Parathyroid adenoma (tissue), 2 donors: ENCODE results near the gene TSPAN7.

ENCODE experiments used
- H2AFZ ChIP-seq: fragments of 300-600 bp; sonication (generic); one replicate; pipeline ENCODE4 v1.7.0; 2017; ENCODE audit warnings: antibody characterized with exemption, mild to moderate bottlenecking
- H3K27ac ChIP-seq: fragments of 300-600 bp; sonication (generic); one replicate; pipeline ENCODE4 v1.7.0; 2017
- H3K27me3 ChIP-seq: fragments of 300-600 bp; sonication (generic); one replicate; pipeline ENCODE4 v1.7.0; 2017; ENCODE audit warnings: low read length; ENCODE audit not compliant: control insufficient read depth, insufficient read depth
- H3K36me3 ChIP-seq: fragments of 300-600 bp; sonication (generic); one replicate; pipeline ENCODE4 v1.7.0; 2017; ENCODE audit warnings: low read length; ENCODE audit not compliant: control insufficient read depth, insufficient read depth
- H3K4me1 ChIP-seq: fragments of 300-600 bp; sonication (generic); one replicate; pipeline ENCODE4 v1.7.0; 2017; ENCODE audit warnings: control low read depth
- H3K4me2 ChIP-seq: fragments of 300-600 bp; sonication (generic); one replicate; pipeline ENCODE4 v1.7.0; 2017; ENCODE audit warnings: low read length
- H3K4me3 ChIP-seq: fragments of 300-600 bp; sonication (generic); one replicate; pipeline ENCODE4 v1.7.0; 2017; ENCODE audit warnings: low read depth, low read length
- H3K79me2 ChIP-seq: fragments of 300-600 bp; sonication (generic); one replicate; pipeline ENCODE4 v1.7.0; 2017; ENCODE audit warnings: control low read depth
- H3K9ac ChIP-seq: fragments of 300-600 bp; sonication (generic); one replicate; pipeline ENCODE4 v1.7.0; 2017; ENCODE audit warnings: mild to moderate bottlenecking
- H3K9me3 ChIP-seq: fragments of 300-600 bp; sonication (generic); one replicate; pipeline ENCODE4 v1.7.0; 2017; ENCODE audit warnings: low read length; ENCODE audit not compliant: control insufficient read depth
- CTCF ChIP-seq: fragments of 300-600 bp; sonication (generic); IDR thresholded peaks from one replicate; pipeline ENCODE4 v1.7.0; 2017; ENCODE audit warnings: antibody characterized with exemption, mild to moderate bottlenecking
- donor health status: primary hyperparathyroidism.

TSPAN7 gene

GRCh38 chrX:38516196-38516774, 45.1 kb upstream of the TSPAN7 start:
- Histone ChIP-seq H3K9ac (no peak overlapping the region), H3K27ac (no peak overlapping the region), H3K79me2 (no peaks in the 10 kb centered on the region), H3K36me3 (no peaks in the 10 kb centered on the region), H3K27me3 (no peaks in the 10 kb centered on the region), H3K4me1 (no peaks in the 10 kb centered on the region), H2AFZ (no peak overlapping the region), H3K4me2 (no peak overlapping the region), H3K4me3 (no peak overlapping the region), H3K9me3 (no peaks in the 10 kb centered on the region)
- no peak for TF ChIP-seq CTCF

GRCh38 chrX:38519651-38520050, 41.7 kb upstream of the TSPAN7 start:
- TF ChIP-seq CTCF, result no peak
- H3K4me1 ChIP-seq, result no peaks in the 10 kb centered on the region
- no peaks in the 10 kb centered on the region for H3K27me3 ChIP-seq
- no peaks in the 10 kb centered on the region for H3K79me2 ChIP-seq
- H2AFZ ChIP-seq, result no peak overlapping the region
- H3K36me3 ChIP-seq, result no peaks in the 10 kb centered on the region
- H3K9ac ChIP-seq, result no peak overlapping the region
- H3K27ac ChIP-seq, result no peak overlapping the region
- H3K4me3 ChIP-seq, result no peak overlapping the region
- H3K9me3 ChIP-seq, result no peaks in the 10 kb centered on the region
- no peak overlapping the region for H3K4me2 ChIP-seq

- Histone ChIP-seq H3K4me2 (no peak overlapping the region), H3K27me3 (no peaks in the 10 kb centered on the region), H3K79me2 (no peaks in the 10 kb centered on the region), H3K9me3 (no peaks in the 10 kb centered on the region), H3K27ac (no peak overlapping the region), H3K9ac (no peak overlapping the region), H3K4me3 (no peak overlapping the region), H3K4me1 (no peaks in the 10 kb centered on the region), H3K36me3 (no peaks in the 10 kb centered on the region), H2AFZ (no peak overlapping the region)
- TF ChIP-seq CTCF, result no peak
These were observed 23.2 kb upstream of the TSPAN7 start for GRCh38 chrX:38538134-38538533.

GRCh38 chrX:38539748-38540147, 21.6 kb upstream of the TSPAN7 start:
- H3K4me3 ChIP-seq, result no peak overlapping the region
- H3K4me2 ChIP-seq, result no peak overlapping the region
- no peak for TF ChIP-seq CTCF
- no peak overlapping the region for H3K27ac ChIP-seq
- H3K27me3 ChIP-seq, result no peaks in the 10 kb centered on the region
- no peaks in the 10 kb centered on the region for H3K36me3 ChIP-seq
- H3K4me1 ChIP-seq, result no peaks in the 10 kb centered on the region
- no peaks in the 10 kb centered on the region for H3K9me3 ChIP-seq
- H3K79me2 ChIP-seq, result no peaks in the 10 kb centered on the region
- no peak overlapping the region for H2AFZ ChIP-seq
- H3K9ac ChIP-seq, result no peak overlapping the region

- Histone ChIP-seq H3K4me3 (no peak overlapping the region), H3K9ac (no peak overlapping the region), H3K4me1 (no peaks in the 10 kb centered on the region), H3K27ac (no peak overlapping the region), H3K4me2 (no peak overlapping the region), H2AFZ (no peak overlapping the region), H3K79me2 (no peaks in the 10 kb centered on the region), H3K9me3 (no peaks in the 10 kb centered on the region), H3K36me3 (no peaks in the 10 kb centered on the region), H3K27me3 (no peaks in the 10 kb centered on the region)
- no peak for TF ChIP-seq CTCF
These were observed 12.8 kb upstream of the TSPAN7 start for GRCh38 chrX:38548508-38548907.
